Liver (tissue), 9 donors: ENCODE results near the gene BCKDK. TPM values are rescaled to one million over a fixed set of nuclear protein-coding genes. Genes with fewer than 3 reads are reported as not detected.

ENCODE experiments used
- DNase-seq: peaks from one replicate; pipeline ENCODE4 v3.0.0-alpha.2; 2017; ENCODE audit warnings: low spot score
- H3K27ac ChIP-seq, 2 donors: one replicate each; pipeline ENCODE4 v1.7.0; 2013; ENCODE audit warnings: inconsistent platforms in 2 of 2, low read length in 2 of 2, control low read depth in 1 of 2, low read depth in 1 of 2, mild to moderate bottlenecking in 1 of 2
- H3K27me3 ChIP-seq, 4 donors: one replicate each; pipeline versions ENCODE4 v1.6.1 to v1.7.0; 2013; ENCODE audit warnings: low read length in 3 of 4, inconsistent platforms in 1 of 4, mild to moderate bottlenecking in 1 of 4, moderate library complexity in 1 of 4; ENCODE audit not compliant: control insufficient read depth in 4 of 4, insufficient read depth in 4 of 4
- H3K36me3 ChIP-seq, 4 donors: one replicate each; pipeline versions ENCODE4 v1.6.1 to v1.7.0; 2013; ENCODE audit warnings: low read length in 3 of 4, mild to moderate bottlenecking in 3 of 4, low read depth in 1 of 4, moderate library complexity in 1 of 4; ENCODE audit not compliant: control insufficient read depth in 4 of 4, insufficient read depth in 3 of 4
- H3K4me1 ChIP-seq, 4 donors: one replicate each; pipeline versions ENCODE4 v1.6.1 to v1.7.0; 2013; ENCODE audit warnings: low read length in 3 of 4, mild to moderate bottlenecking in 3 of 4, moderate library complexity in 1 of 4; ENCODE audit not compliant: control insufficient read depth in 4 of 4, insufficient read depth in 4 of 4
- H3K4me3 ChIP-seq, 3 donors: one replicate each; pipeline versions ENCODE4 v1.6.1 to v1.7.0; 2013; ENCODE audit warnings: low read length in 3 of 3, control low read depth in 1 of 3, low read depth in 1 of 3, mild to moderate bottlenecking in 1 of 3
- H3K9ac ChIP-seq, 2 donors: one replicate each; pipeline ENCODE4 v1.7.0; 2013; ENCODE audit warnings: low read length in 2 of 2, mild to moderate bottlenecking in 2 of 2, moderate library complexity in 2 of 2, control low read depth in 1 of 2, low read depth in 1 of 2
- H3K9me3 ChIP-seq, 4 donors: one replicate each; pipeline versions ENCODE4 v1.6.1 to v1.7.0; 2013; ENCODE audit warnings: low read length in 3 of 4; ENCODE audit not compliant: control insufficient read depth in 4 of 4
- ATF3 ChIP-seq: IDR thresholded peaks from 2 replicates; pipeline ENCODE4 v1.6.1; 2016; ENCODE audit warnings: antibody characterized with exemption
- CTCF ChIP-seq: fragments of 150-350 bp; IDR thresholded peaks from 2 replicates; pipeline ENCODE4 v1.5.1; 2017; ENCODE audit warnings: improper control_type of control experiment, low read depth, low read length; ENCODE audit not compliant: missing input control
- EGR1 ChIP-seq, 2 donors: IDR thresholded peaks; 2 replicates each; pipeline ENCODE4 v1.6.1; 2016 to 2018; ENCODE audit warnings: antibody characterized with exemption in 2 of 2, low read depth in 2 of 2
- FOXA1 ChIP-seq: IDR thresholded peaks from 2 replicates; pipeline ENCODE4 v1.6.1; 2016; ENCODE audit warnings: antibody characterized with exemption
- FOXA2 ChIP-seq: IDR thresholded peaks from 2 replicates; pipeline ENCODE4 v1.6.1; 2016; ENCODE audit warnings: antibody characterized with exemption
- GABPA ChIP-seq, 2 donors: IDR thresholded peaks in 1 of 2; conservative IDR thresholded peaks in 1 of 2; 2 replicates each; pipeline ENCODE4 v1.6.1; 2016; ENCODE audit warnings: antibody characterized with exemption in 2 of 2, mild to moderate bottlenecking in 1 of 2, moderate library complexity in 1 of 2
- HNF4A ChIP-seq, 2 donors: conservative IDR thresholded peaks; 2 replicates each; pipeline ENCODE4 v1.6.1; 2016; ENCODE audit warnings: antibody characterized with exemption in 2 of 2, mild to moderate bottlenecking in 2 of 2
- HNF4G ChIP-seq: IDR thresholded peaks from 2 replicates; pipeline ENCODE4 v1.6.1; 2016; ENCODE audit warnings: antibody characterized with exemption
- JUND ChIP-seq, 2 donors: IDR thresholded peaks; 2 replicates each; pipeline ENCODE4 v1.6.1; 2016; ENCODE audit warnings: antibody characterized with exemption in 2 of 2
- MAX ChIP-seq: IDR thresholded peaks from 2 replicates; pipeline ENCODE4 v1.6.1; 2016; ENCODE audit warnings: antibody characterized with exemption
- NR2F2 ChIP-seq: IDR thresholded peaks from 2 replicates; pipeline ENCODE4 v1.6.1; 2016; ENCODE audit warnings: antibody characterized with exemption
- RAD21 ChIP-seq, 2 donors: IDR thresholded peaks; 2 replicates each; pipeline ENCODE4 v1.6.1; 2016; ENCODE audit warnings: antibody characterized with exemption in 2 of 2, mild to moderate bottlenecking in 2 of 2
- REST ChIP-seq: IDR thresholded peaks from 2 replicates; pipeline ENCODE4 v1.6.1; 2016; ENCODE audit warnings: antibody characterized with exemption, mild to moderate bottlenecking
- RXRA ChIP-seq, 2 donors: IDR thresholded peaks; 2 replicates each; pipeline ENCODE4 v1.6.1; 2017 to 2018; ENCODE audit warnings: antibody characterized with exemption in 2 of 2, mild to moderate bottlenecking in 1 of 2
- TAF1 ChIP-seq: conservative IDR thresholded peaks from 2 replicates; pipeline ENCODE4 v1.6.1; 2016; ENCODE audit warnings: antibody characterized with exemption, mild to moderate bottlenecking
- YY1 ChIP-seq: IDR thresholded peaks from 2 replicates; pipeline ENCODE4 v1.6.1; 2016; ENCODE audit warnings: antibody characterized with exemption, mild to moderate bottlenecking
- WGBS: extraction: QIAGEN DNeasy Blood & Tissue Kit; methylation state at CpG from one replicate; pipeline ENCODE4 v1.1.7; 2013; 5-methylcytosine and 5-hydroxymethylcytosine counted together
- polyA plus RNA-seq, 2 donors: library from polyadenylated mRNA; stranded (reverse) in 1 of 2; unstranded in 1 of 2; fragments of 200-250 nt in 1 of 2; fragments of >200 nt in 1 of 2; fragmentation: Nextera tagmentation in 1 of 2; extraction: Ambion mirVana in 1 of 2; gene quantifications; one replicate each; pipeline versions ENCODE4 v1.2.1 to v1.2.3, GENCODE V29; 2013 to 2015
- total RNA-seq, 2 donors: library from RNA; depleted of rRNA; stranded (reverse); fragments of >200 nt; gene quantifications; one replicate each; pipeline ENCODE4 v1.2.3, GENCODE V29; 2014
- donor health status: healthy.
- donor health status: healthy.
- donor health status: healthy.
- donor health status: healthy.
- donor health status: healthy.

Gene BCKDK
- total and polyA plus RNA-seq, 4 donors, result 10.0 to 41.6 (median 34.9) TPM

- no peaks in the 10 kb centered on the region for H3K27me3 ChIP-seq
- no peak overlapping the region for H3K27ac ChIP-seq
- no peak for DNase-seq
- no peak overlapping the region for H3K4me3 ChIP-seq
- WGBS, result 87% methylated on average over 26 of the region's 26 CpGs
- H3K9me3 ChIP-seq, result no peaks in the 10 kb centered on the region
- H3K9ac ChIP-seq, result no peak overlapping the region
- TF ChIP-seq JUND (IDR thresholded peaks at IDR 0.05) (no peak), FOXA1 (no peak), NR2F2 (no peak), YY1 (no peak), EGR1 (IDR thresholded peaks at IDR 0.05; ENCODE audit: low read depth in 2 of 2) (no peak), CTCF (no peak), HNF4A (conservative IDR thresholded peaks at IDR 0.05) (no peak)
- H3K36me3 ChIP-seq, result peaks cover 9 to 64% (median 30%) of the 10 kb centered on the region in 4 donors
- H3K4me1 ChIP-seq, result no peaks in the 10 kb centered on the region
Measured at GRCh38 chr16:31081428-31082351, 26.5 kb upstream of the BCKDK start.

GRCh38 chr16:31082368-31083045 is 25.7 kb upstream of the BCKDK start:
- peaks cover 5 to 64% (median 28%) of the 10 kb centered on the region in 4 donors for H3K36me3 ChIP-seq
- H3K4me3 ChIP-seq, result no peak overlapping the region
- DNase-seq, result no peak
- H3K9ac ChIP-seq, result no peak overlapping the region
- H3K27ac ChIP-seq, result no peak overlapping the region
- TF ChIP-seq TAF1 (no peak), MAX (no peak), RXRA (IDR thresholded peaks at IDR 0.05) (no peak)
- no peaks in the 10 kb centered on the region for H3K4me1 ChIP-seq
- no peaks in the 10 kb centered on the region for H3K27me3 ChIP-seq
- no peaks in the 10 kb centered on the region for H3K9me3 ChIP-seq
- 87% methylated on average over 14 of the region's 14 CpGs for WGBS

GRCh38 chr16:31083081-31083480 is 25.1 kb upstream of the BCKDK start:
- H3K27ac ChIP-seq, result no peak overlapping the region
- H3K36me3 ChIP-seq, result peaks cover 5 to 59% (median 26%) of the 10 kb centered on the region in 4 donors
- H3K4me3 ChIP-seq, result no peak overlapping the region
- no peaks in the 10 kb centered on the region for H3K9me3 ChIP-seq
- no peaks in the 10 kb centered on the region for H3K27me3 ChIP-seq
- DNase-seq, result no peak
- WGBS, result 74% methylated on average over 9 of the region's 9 CpGs
- H3K4me1 ChIP-seq, result no peaks in the 10 kb centered on the region
- no peak overlapping the region for H3K9ac ChIP-seq
- TF ChIP-seq EGR1 (IDR thresholded peaks at IDR 0.05; ENCODE audit: low read depth in 2 of 2) (no peak), JUND (IDR thresholded peaks at IDR 0.05) (no peak), GABPA (IDR thresholded peaks at IDR 0.05 in 1 of 2, conservative IDR thresholded peaks at IDR 0.05 in 1 of 2) (no peak), CTCF (no peak), YY1 (no peak), RAD21 (IDR thresholded peaks at IDR 0.05) (no peak), HNF4G (no peak), MAX (no peak), NR2F2 (no peak), TAF1 (no peak), RXRA (IDR thresholded peaks at IDR 0.05) (no peak), HNF4A (conservative IDR thresholded peaks at IDR 0.05) (no peak), ATF3 (no peak), FOXA1 (no peak), REST (no peak), FOXA2 (no peak)
